ENCODE measurements around the gene KCTD10. TPM values are rescaled to one million over a fixed set of nuclear protein-coding genes. Genes with fewer than 3 reads are reported as not detected.

KCTD10 gene
- total RNA-seq, 2 experiments from 2014 or later, result 37.4 to 38.2 TPM

- peaks cover 24% of the 10 kb centered on the region for H3K36me3 Mint-ChIP-seq (ENCODE audit: low read depth)
- H3K4me3 Mint-ChIP-seq, result no peak overlapping the region
- ATAC-seq (no peak), DNase-seq (no peak)
- CTCF ChIA-PET, result no interaction called here
- H3K27me3 Mint-ChIP-seq, result no peaks in the 10 kb centered on the region
- intact Hi-C loops (cut with micrococcal nuclease), result no loop called here
- TF ChIP-seq CTCF (IDR thresholded peaks at IDR 0.05), result no peak
- no peaks in the 10 kb centered on the region for H3K4me1 Mint-ChIP-seq (ENCODE audit: low read depth)
- no peak overlapping the region for H3K27ac Mint-ChIP-seq
- no peaks in the 10 kb centered on the region for H3K9me3 Mint-ChIP-seq
- POLR2A ChIA-PET, result no interaction called here
Measured at GRCh38 chr12:109503611-109504010, 26.5 kb upstream of the KCTD10 start.

- peaks cover 26% of the 10 kb centered on the region for H3K36me3 Mint-ChIP-seq (ENCODE audit: low read depth)
- TF ChIP-seq CTCF (IDR thresholded peaks at IDR 0.05), result no peak
Measured at GRCh38 chr12:109502332-109502731, 25.2 kb upstream of the KCTD10 start.

GRCh38 chr12:109501299-109501698 lies 24.2 kb upstream of the KCTD10 start:
- no peak overlapping the region for H3K4me3 Mint-ChIP-seq
- no peaks in the 10 kb centered on the region for H3K9me3 Mint-ChIP-seq
- no peaks in the 10 kb centered on the region for H3K27me3 Mint-ChIP-seq
- no peak overlapping the region for H3K27ac Mint-ChIP-seq
- intact Hi-C loops (cut with micrococcal nuclease), result no loop called here
- no peak for ATAC-seq
- no peaks in the 10 kb centered on the region for H3K4me1 Mint-ChIP-seq (ENCODE audit: low read depth)
- TF ChIP-seq CTCF (IDR thresholded peaks at IDR 0.05), result no peak
- ChIA-PET CTCF (interaction anchor here (1.2 to 1.7 kb wide), 2 partner anchors 17 to 73 kb away, joined by 3 to 6 read pairs; partner anchors contain the start of gene MVK), POLR2A (interaction anchor here (0.6 kb wide), 1 partner anchor 24 kb away, joined by 3 read pairs; the partner anchor contains the start of genes KCTD10 and UBE3B)
- H3K36me3 Mint-ChIP-seq (ENCODE audit: low read depth), result peaks cover 29% of the 10 kb centered on the region
- no peak for DNase-seq

More at GRCh38 chr12:109502332-109502731, 25.2 kb upstream of the KCTD10 start:
- ChIA-PET CTCF (interaction anchor here (1.1 kb wide), 1 partner anchor 343 kb away, joined by 3 read pairs; no protein-coding TSS in a partner anchor), POLR2A (no interaction called here)
- H3K9me3 Mint-ChIP-seq, result no peaks in the 10 kb centered on the region
- no peaks in the 10 kb centered on the region for H3K4me1 Mint-ChIP-seq (ENCODE audit: low read depth)
- intact Hi-C loops (cut with micrococcal nuclease), result no loop called here
- H3K27ac Mint-ChIP-seq, result no peak overlapping the region
- DNase-seq, result no peak
- ATAC-seq, result no peak
- H3K27me3 Mint-ChIP-seq, result no peaks in the 10 kb centered on the region
- H3K4me3 Mint-ChIP-seq, result no peak overlapping the region

DNA sequence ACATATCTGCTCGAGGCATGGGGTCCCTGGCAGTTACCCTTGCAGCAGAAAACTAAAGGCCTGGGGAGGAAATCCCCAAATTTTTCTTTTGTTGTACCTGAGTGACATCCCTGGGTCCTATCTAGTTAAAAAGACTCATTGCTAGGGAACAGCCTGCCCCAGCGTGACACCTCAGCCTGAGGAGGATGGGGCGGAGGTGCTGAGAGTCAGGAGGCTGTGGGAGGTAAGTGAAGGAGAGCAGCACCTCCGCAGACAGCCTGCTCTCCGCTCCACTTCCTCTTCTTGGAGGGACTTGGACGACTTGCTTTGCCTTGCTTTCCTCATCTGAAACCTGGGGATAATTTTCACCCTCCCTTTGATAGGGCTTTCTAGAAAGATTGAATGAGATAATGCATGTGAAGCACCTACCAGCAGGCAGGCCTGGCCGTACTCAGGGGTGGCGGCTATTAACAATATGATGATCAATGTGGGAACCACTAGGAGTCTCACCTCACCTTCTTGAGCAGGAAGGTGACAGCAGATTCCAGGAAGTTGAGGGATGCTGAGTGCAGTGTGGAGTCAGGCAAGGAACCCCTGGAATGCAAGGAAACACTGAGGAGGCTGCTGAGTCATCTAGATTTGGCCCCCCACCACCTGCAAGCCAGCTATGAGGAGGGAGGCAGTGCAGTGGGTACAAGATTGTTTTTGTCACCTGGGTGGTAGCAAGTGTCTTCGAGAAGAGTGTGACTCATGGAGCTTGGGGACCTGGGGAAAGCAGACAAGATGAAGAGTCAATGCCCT lies 23.5 kb upstream of the KCTD10 start:
- Mint-ChIP-seq H3K27ac (no peak overlapping the region), H3K27me3 (no peaks in the 10 kb centered on the region), H3K4me1 (ENCODE audit: low read depth) (no peaks in the 10 kb centered on the region), H3K9me3 (no peaks in the 10 kb centered on the region), H3K4me3 (no peak overlapping the region), H3K36me3 (ENCODE audit: low read depth) (peaks cover 35% of the 10 kb centered on the region)
- DNase-seq (no peak), ATAC-seq (no peak)
- ChIA-PET POLR2A (no interaction called here), CTCF (interaction anchor here (1.2 to 1.7 kb wide), 2 partner anchors 18 to 73 kb away, joined by 3 to 6 read pairs; partner anchors contain the start of gene MVK)
- intact Hi-C loops (cut with micrococcal nuclease), result no loop called here
- TF ChIP-seq CTCF (IDR thresholded peaks at IDR 0.05), result no peak

GRCh38 chr12:109497675-109498074 lies 20.6 kb upstream of the KCTD10 start:
- intact Hi-C loops (cut with micrococcal nuclease), result no loop called here
- H3K4me3 Mint-ChIP-seq, result no peak overlapping the region
- no peaks in the 10 kb centered on the region for H3K9me3 Mint-ChIP-seq
- H3K4me1 Mint-ChIP-seq (ENCODE audit: low read depth), result peaks cover 5% of the 10 kb centered on the region
- peaks cover 38% of the 10 kb centered on the region for H3K36me3 Mint-ChIP-seq (ENCODE audit: low read depth)
- no peak for TF ChIP-seq CTCF (IDR thresholded peaks at IDR 0.05)
- CTCF ChIA-PET, result no interaction called here
- H3K27me3 Mint-ChIP-seq, result no peaks in the 10 kb centered on the region
- no peak overlapping the region for H3K27ac Mint-ChIP-seq
- POLR2A ChIA-PET, result no interaction called here
- ATAC-seq (no peak), DNase-seq (no peak)

Data from activated CD8-positive, alpha-beta T cell treated with anti-CD3 and anti-CD28 coated beads for 36 hours (primary cell).